Trophoblast cell (in vitro differentiated cells and primary cell): ENCODE measurements around the gene PKN2.
A peak's percentile ranks its signal among the peaks of the same experiment; 100 is the strongest.

Experiments used
- DNase-seq, 2 donors: peaks; one replicate each; pipeline ENCODE4 v3.0.0-alpha.2; 2016
- H2AFZ ChIP-seq: 2 replicates; pipeline ENCODE4 v1.6.1; 2013; ENCODE audit warnings: low read length, moderate library complexity, mild to moderate bottlenecking; ENCODE audit not compliant: insufficient read depth, poor library complexity
- H2AK5ac ChIP-seq: 2 replicates; pipeline ENCODE4 v1.6.1; 2013; ENCODE audit warnings: mild to moderate bottlenecking, low read length
- H2BK120ac ChIP-seq: 2 replicates; pipeline ENCODE4 v1.6.1; 2013; ENCODE audit warnings: low read length, mild to moderate bottlenecking, moderate library complexity; ENCODE audit not compliant: insufficient read depth, poor library complexity
- H2BK12ac ChIP-seq: 2 replicates; pipeline ENCODE4 v1.6.1; 2013; ENCODE audit warnings: mild to moderate bottlenecking, low read length, moderate library complexity
- H2BK5ac ChIP-seq: 2 replicates; pipeline ENCODE4 v1.6.1; 2013; ENCODE audit warnings: low read length, low read depth, moderate library complexity, mild to moderate bottlenecking; ENCODE audit not compliant: poor library complexity
- H3K14ac ChIP-seq: 2 replicates; pipeline ENCODE4 v1.6.1; 2013; ENCODE audit warnings: mild to moderate bottlenecking, low read length
- H3K18ac ChIP-seq: 2 replicates; pipeline ENCODE4 v1.6.1; 2013; ENCODE audit warnings: mild to moderate bottlenecking, low read length
- H3K23ac ChIP-seq: 2 replicates; pipeline ENCODE4 v1.6.1; 2013; ENCODE audit warnings: low read length
- H3K27ac ChIP-seq: 2 replicates; pipeline ENCODE4 v1.5.1; 2013; ENCODE audit warnings: low read depth, mild to moderate bottlenecking, inconsistent platforms, low read length, moderate library complexity
- H3K27me3 ChIP-seq: 2 replicates; pipeline ENCODE4 v1.6.1; 2013; ENCODE audit warnings: inconsistent platforms, mild to moderate bottlenecking, low read length, moderate library complexity; ENCODE audit not compliant: insufficient read depth
- H3K36me3 ChIP-seq, 2 experiments: 1 replicate in 1 of 2; 2 replicates in 1 of 2; pipeline ENCODE4 v1.6.1; 2013; ENCODE audit warnings: low read length in 2 of 2, mild to moderate bottlenecking in 2 of 2, moderate library complexity in 1 of 2; ENCODE audit not compliant: insufficient read depth in 2 of 2, control insufficient read depth in 1 of 2
- H3K4ac ChIP-seq: 2 replicates; pipeline ENCODE4 v1.6.1; 2013; ENCODE audit warnings: low read depth, mild to moderate bottlenecking, low read length, moderate library complexity
- H3K4me1 ChIP-seq, 2 experiments: 1 replicate in 1 of 2; 2 replicates in 1 of 2; pipeline ENCODE4 v1.6.1; 2013; ENCODE audit warnings: low read length in 2 of 2, mild to moderate bottlenecking in 2 of 2, moderate library complexity in 1 of 2; ENCODE audit not compliant: insufficient read depth in 2 of 2, control insufficient read depth in 1 of 2
- H3K4me2 ChIP-seq: 2 replicates; pipeline ENCODE4 v1.6.1; 2013; ENCODE audit warnings: inconsistent platforms, mild to moderate bottlenecking, low read length, moderate library complexity
- H3K4me3 ChIP-seq: 2 replicates; pipeline ENCODE4 v1.5.1; 2013; ENCODE audit warnings: mild to moderate bottlenecking, low read depth, low read length, inconsistent platforms
- H3K79me1 ChIP-seq: one replicate; pipeline ENCODE4 v1.6.1; 2013; ENCODE audit warnings: low read length
- H3K79me2 ChIP-seq: 2 replicates; pipeline ENCODE4 v1.6.1; 2013; ENCODE audit warnings: low read length, mild to moderate bottlenecking; ENCODE audit not compliant: control insufficient read depth, insufficient read depth, poor library complexity
- H3K9ac ChIP-seq: 2 replicates; pipeline ENCODE4 v1.6.1; 2013; ENCODE audit warnings: mild to moderate bottlenecking, low read length
- H3K9me3 ChIP-seq: 2 replicates; pipeline ENCODE4 v1.6.1; 2013; ENCODE audit warnings: low read depth, mild to moderate bottlenecking, control low read depth, inconsistent platforms, low read length; ENCODE audit not compliant: insufficient read depth
- H4K12ac ChIP-seq: 2 replicates; pipeline ENCODE4 v1.6.1; 2013; ENCODE audit warnings: low read depth, mild to moderate bottlenecking, low read length, moderate library complexity
- H4K8ac ChIP-seq: 2 replicates; pipeline ENCODE4 v1.6.1; 2013; ENCODE audit warnings: low read depth, mild to moderate bottlenecking, low read length, moderate library complexity
- H4K91ac ChIP-seq: one replicate; pipeline ENCODE4 v1.6.1; 2013; ENCODE audit warnings: low read depth, mild to moderate bottlenecking, low read length, moderate library complexity
- WGBS: extraction: QIAGEN DNeasy Blood & Tissue Kit; methylation state at CpG from one replicate; pipeline ENCODE4 v1.1.7; 2013; ENCODE audit warnings: missing lambda C conversion rate; ENCODE audit not compliant: insufficient read length, insufficient coverage; ENCODE audit errors: extremely low coverage; 5-methylcytosine and 5-hydroxymethylcytosine counted together

The PKN2 gene

DNA sequence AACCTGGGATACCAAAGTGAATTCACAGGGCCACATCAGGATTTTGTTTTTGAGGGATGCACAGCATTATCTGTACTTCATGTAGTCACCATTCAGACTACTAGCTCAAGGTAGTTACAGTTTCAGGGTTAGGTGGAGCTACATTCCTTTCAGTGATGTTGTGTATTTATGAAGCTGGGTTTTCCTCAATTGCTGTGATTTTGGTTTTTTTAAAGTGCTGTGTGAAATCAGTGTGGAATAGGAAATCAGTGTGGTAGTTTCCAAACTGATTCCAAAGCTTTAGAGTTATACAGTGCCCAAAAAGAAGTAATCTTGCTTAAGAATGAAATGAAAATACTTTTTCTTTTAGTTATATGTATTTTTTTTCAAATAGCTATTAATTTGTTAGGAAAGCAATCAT is 95.8 kb downstream of the PKN2 start:
- H4K91ac ChIP-seq: no peak overlapping the region
- H4K12ac ChIP-seq: no peak overlapping the region
- no peak overlapping the region for H2BK12ac ChIP-seq
- H3K14ac ChIP-seq: no peak overlapping the region
- H3K79me2 ChIP-seq: peaks cover 4% of the 10 kb centered on the region
- no peak overlapping the region for H2AFZ ChIP-seq
- no peaks in the 10 kb centered on the region for H3K9me3 ChIP-seq
- H2BK120ac ChIP-seq: no peak overlapping the region
- H3K4me2 ChIP-seq: no peak overlapping the region
- DNase-seq: no peak
- no peak overlapping the region for H4K8ac ChIP-seq
- no peak overlapping the region for H3K4me3 ChIP-seq
- H2AK5ac ChIP-seq: no peak overlapping the region
- H3K27me3 ChIP-seq: no peaks in the 10 kb centered on the region
- peaks cover 10 to 15% of the 10 kb centered on the region in 2 experiments for H3K4me1 ChIP-seq
- H3K23ac ChIP-seq: peak overlapping the region; percentile 68
- no peak overlapping the region for H3K27ac ChIP-seq
- no peak overlapping the region for H2BK5ac ChIP-seq
- peaks cover 12% of the 10 kb centered on the region for H3K79me1 ChIP-seq
- H3K18ac ChIP-seq: no peak overlapping the region
- H3K9ac ChIP-seq: no peak overlapping the region
- H3K4ac ChIP-seq: no peak overlapping the region
- no peaks in the 10 kb centered on the region for H3K36me3 ChIP-seq

DNA sequence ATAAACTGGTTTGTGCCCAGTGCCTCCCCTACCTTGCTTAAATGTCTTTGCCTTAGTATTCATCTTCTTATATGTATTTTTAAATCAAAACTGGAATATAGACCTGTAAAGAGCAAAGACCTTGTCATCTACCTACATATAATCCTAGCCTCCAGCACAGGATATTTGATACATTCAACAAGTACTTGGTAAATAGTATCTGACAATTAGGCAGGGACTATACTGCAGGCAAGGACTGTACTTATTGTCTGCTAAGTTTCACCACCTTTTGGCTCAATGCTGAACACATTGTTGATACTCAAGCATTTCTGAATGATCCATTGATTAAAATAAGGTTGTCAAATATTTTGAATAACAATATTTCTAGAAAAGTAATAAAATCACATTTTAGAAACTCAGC is 96.4 kb downstream of the PKN2 start:
- no peak overlapping the region for H2BK5ac ChIP-seq
- H3K18ac ChIP-seq: no peak overlapping the region
- no peak overlapping the region for H3K9ac ChIP-seq
- H3K27me3 ChIP-seq: no peaks in the 10 kb centered on the region
- H3K79me1 ChIP-seq: peaks cover 10% of the 10 kb centered on the region
- H3K36me3 ChIP-seq: peaks cover 2 to 5% of the 10 kb centered on the region in 2 experiments
- no peak overlapping the region for H4K8ac ChIP-seq
- H4K12ac ChIP-seq: no peak overlapping the region
- no peak overlapping the region for H3K4me3 ChIP-seq
- peaks cover 1% of the 10 kb centered on the region for H3K79me2 ChIP-seq
- peaks cover 7 to 12% of the 10 kb centered on the region in 2 experiments for H3K4me1 ChIP-seq
- no peak overlapping the region for H2BK12ac ChIP-seq
- H2AK5ac ChIP-seq: no peak overlapping the region
- H3K27ac ChIP-seq: no peak overlapping the region
- H2BK120ac ChIP-seq: no peak overlapping the region
- no peaks in the 10 kb centered on the region for H3K9me3 ChIP-seq
- no peak overlapping the region for H3K23ac ChIP-seq
- H3K4ac ChIP-seq: no peak overlapping the region
- H2AFZ ChIP-seq: no peak overlapping the region
- H4K91ac ChIP-seq: no peak overlapping the region
- no peak overlapping the region for H3K4me2 ChIP-seq
- no peak for DNase-seq
- no peak overlapping the region for H3K14ac ChIP-seq

DNA sequence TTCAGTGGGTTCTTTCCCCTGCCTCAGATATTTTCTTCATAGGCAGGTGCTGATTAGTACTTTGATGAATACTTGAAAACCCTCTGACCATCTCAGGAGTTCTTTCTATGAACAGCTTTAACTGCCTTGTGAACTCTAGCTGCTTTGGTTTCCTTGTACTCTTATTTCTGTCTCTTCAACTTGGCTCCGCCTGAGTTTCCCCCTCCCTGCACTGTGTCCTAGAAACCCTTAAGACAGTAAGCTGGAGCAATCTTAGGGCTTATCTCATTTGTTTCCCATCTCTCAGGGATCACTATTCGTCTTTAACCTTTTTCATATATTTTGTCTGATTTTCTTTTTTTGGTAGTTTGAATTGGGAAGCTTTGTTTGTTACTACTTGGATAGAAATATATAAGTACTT is 99.1 kb downstream of the PKN2 start:
- Histone ChIP-seq H2AK5ac (no peak overlapping the region), H3K36me3 (peaks cover 2 to 5% of the 10 kb centered on the region in 2 experiments), H3K79me1 (peaks cover 7% of the 10 kb centered on the region), H3K14ac (no peak overlapping the region), H3K79me2 (peaks cover 1% of the 10 kb centered on the region), H3K9ac (no peak overlapping the region), H3K27ac (peak overlapping the region; percentile 39), H4K12ac (no peak overlapping the region), H3K23ac (no peak overlapping the region), H3K27me3 (no peaks in the 10 kb centered on the region), H2BK12ac (no peak overlapping the region), H3K4me3 (no peak overlapping the region), H4K91ac (no peak overlapping the region), H3K4ac (no peak overlapping the region), H3K4me2 (no peak overlapping the region), H2BK5ac (no peak overlapping the region), H2BK120ac (no peak overlapping the region), H4K8ac (no peak overlapping the region), H3K9me3 (no peaks in the 10 kb centered on the region), H2AFZ (no peak overlapping the region), H3K18ac (no peak overlapping the region), H3K4me1 (peaks cover 2 to 9% of the 10 kb centered on the region in 2 experiments)
- no peak for DNase-seq
- WGBS: no CpG with 5 or more reads among the region's 2 CpGs

DNA sequence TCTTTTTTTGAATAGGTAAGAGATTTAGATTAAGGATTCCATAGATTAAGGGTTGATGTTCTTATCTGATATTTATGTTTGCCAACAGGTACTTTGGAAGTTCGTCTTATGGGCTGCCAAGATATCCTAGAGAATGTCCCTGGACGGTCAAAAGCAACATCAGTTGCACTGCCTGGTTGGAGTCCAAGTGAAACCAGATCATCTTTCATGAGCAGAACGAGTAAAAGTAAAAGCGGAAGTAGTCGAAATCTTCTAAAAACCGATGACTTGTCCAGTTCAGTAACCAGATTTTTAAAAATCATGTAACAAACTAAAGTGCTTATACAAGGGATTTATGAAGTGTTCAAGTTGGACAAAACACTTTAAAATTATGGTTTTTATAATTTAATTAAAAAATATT is 100.5 kb downstream of the PKN2 start:
- H4K91ac ChIP-seq: no peak overlapping the region
- H4K12ac ChIP-seq: no peak overlapping the region
- H3K27me3 ChIP-seq: no peaks in the 10 kb centered on the region
- H3K36me3 ChIP-seq: peaks cover 2 to 5% of the 10 kb centered on the region in 2 experiments
- no peak overlapping the region for H2BK5ac ChIP-seq
- no peak overlapping the region for H3K27ac ChIP-seq
- WGBS: no CpG with 5 or more reads among the region's 6 CpGs
- H3K18ac ChIP-seq: no peak overlapping the region
- no peak overlapping the region for H3K9ac ChIP-seq
- no peaks in the 10 kb centered on the region for H3K79me2 ChIP-seq
- H2AFZ ChIP-seq: no peak overlapping the region
- no peaks in the 10 kb centered on the region for H3K4me1 ChIP-seq
- H4K8ac ChIP-seq: no peak overlapping the region
- H2AK5ac ChIP-seq: no peak overlapping the region
- no peak overlapping the region for H2BK12ac ChIP-seq
- no peaks in the 10 kb centered on the region for H3K9me3 ChIP-seq
- no peak overlapping the region for H3K4me3 ChIP-seq
- no peak for DNase-seq
- H3K23ac ChIP-seq: no peak overlapping the region
- H2BK120ac ChIP-seq: no peak overlapping the region
- H3K4me2 ChIP-seq: no peak overlapping the region
- no peak overlapping the region for H3K14ac ChIP-seq
- no peaks in the 10 kb centered on the region for H3K79me1 ChIP-seq
- H3K4ac ChIP-seq: no peak overlapping the region
